Body of pancreas (tissue), 4 donors: Measurements from ENCODE around the gene CADM1.

Experiments used
- POLR2A ChIP-seq, 3 donors: fragments of 450-650 bp; IDR thresholded peaks; one replicate each; pipeline ENCODE4 v1.6.1; 2016; ENCODE audit warnings: antibody characterized with exemption in 3 of 3, mild to moderate bottlenecking in 2 of 3
- TF ChIP-seq, protein P1 (sequence below), 7 experiments: fragments of 450-650 bp in 4 of 7; fragments of 200-600 bp in 3 of 7; sonication (generic) in 3 of 7; IDR thresholded peaks; one replicate each; pipeline ENCODE4 v1.5.1; 2016 to 2019; ENCODE audit warnings: antibody characterized with exemption in 7 of 7

DNA sequence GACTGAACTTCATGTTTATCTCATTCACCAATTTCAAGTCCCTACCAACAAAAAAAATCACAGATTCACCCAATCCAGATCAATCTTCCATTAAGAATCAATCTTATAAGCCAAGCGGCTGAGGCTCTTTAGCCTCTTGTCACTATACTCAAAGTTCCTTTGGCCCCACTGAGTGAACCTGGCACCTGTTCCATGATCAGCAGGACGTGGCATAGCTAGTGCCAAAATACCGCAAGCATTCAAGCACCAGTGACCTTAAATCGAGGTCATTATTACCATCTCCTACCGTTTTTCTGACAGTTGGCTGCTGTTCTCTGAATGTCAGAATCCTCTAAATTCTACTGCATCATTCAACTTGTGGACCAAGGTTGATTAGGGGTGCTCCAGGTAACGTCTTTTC is 141.2 kb downstream of the CADM1 start:
- TF ChIP-seq, protein P1, sequence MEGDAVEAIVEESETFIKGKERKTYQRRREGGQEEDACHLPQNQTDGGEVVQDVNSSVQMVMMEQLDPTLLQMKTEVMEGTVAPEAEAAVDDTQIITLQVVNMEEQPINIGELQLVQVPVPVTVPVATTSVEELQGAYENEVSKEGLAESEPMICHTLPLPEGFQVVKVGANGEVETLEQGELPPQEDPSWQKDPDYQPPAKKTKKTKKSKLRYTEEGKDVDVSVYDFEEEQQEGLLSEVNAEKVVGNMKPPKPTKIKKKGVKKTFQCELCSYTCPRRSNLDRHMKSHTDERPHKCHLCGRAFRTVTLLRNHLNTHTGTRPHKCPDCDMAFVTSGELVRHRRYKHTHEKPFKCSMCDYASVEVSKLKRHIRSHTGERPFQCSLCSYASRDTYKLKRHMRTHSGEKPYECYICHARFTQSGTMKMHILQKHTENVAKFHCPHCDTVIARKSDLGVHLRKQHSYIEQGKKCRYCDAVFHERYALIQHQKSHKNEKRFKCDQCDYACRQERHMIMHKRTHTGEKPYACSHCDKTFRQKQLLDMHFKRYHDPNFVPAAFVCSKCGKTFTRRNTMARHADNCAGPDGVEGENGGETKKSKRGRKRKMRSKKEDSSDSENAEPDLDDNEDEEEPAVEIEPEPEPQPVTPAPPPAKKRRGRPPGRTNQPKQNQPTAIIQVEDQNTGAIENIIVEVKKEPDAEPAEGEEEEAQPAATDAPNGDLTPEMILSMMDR (IDR thresholded peaks at IDR 0.05), result no peak
- TF ChIP-seq POLR2A (IDR thresholded peaks at IDR 0.05), result no peak
